ENCODE data around the gene PPIF.
"Not testable (repeated sequence)": the region's sequence is repeated elsewhere in the genome, so short reads cannot be mapped to it uniquely, and the experiment has no call there.

The PPIF gene

GRCh38 chr10:79324032-79324695, 23.1 kb upstream of the PPIF start:
- no peaks in the 10 kb centered on the region for H3K4me1 ChIP-seq (ENCODE audit: control insufficient read depth in 1 of 2, insufficient read depth in 2 of 2, low read length in 2 of 2)
- no peaks in the 10 kb centered on the region for H3K27me3 ChIP-seq (ENCODE audit: low read depth, low read length)
- no peaks in the 10 kb centered on the region for H3K36me3 ChIP-seq (ENCODE audit: control insufficient read depth in 1 of 2, insufficient read depth in 2 of 2, low read length in 2 of 2)
- no peaks in the 10 kb centered on the region for H3K9me3 ChIP-seq (ENCODE audit: control insufficient read depth in 1 of 2, low read length in 2 of 2)
- H3K4me3 ChIP-seq (ENCODE audit: low read depth in 1 of 2, low read length in 2 of 2), result no peak overlapping the region
- H3K27ac ChIP-seq (ENCODE audit: low read length), result no peak overlapping the region

- no peaks in the 10 kb centered on the region for H3K36me3 ChIP-seq (ENCODE audit: control insufficient read depth in 1 of 2, insufficient read depth in 2 of 2, low read length in 2 of 2)
- no peaks in the 10 kb centered on the region for H3K27me3 ChIP-seq (ENCODE audit: low read depth, low read length)
- H3K4me1 ChIP-seq (ENCODE audit: control insufficient read depth in 1 of 2, insufficient read depth in 2 of 2, low read length in 2 of 2), result no peaks in the 10 kb centered on the region
- H3K9me3 ChIP-seq (ENCODE audit: control insufficient read depth in 1 of 2, low read length in 2 of 2), result no peaks in the 10 kb centered on the region
- no peak overlapping the region for H3K27ac ChIP-seq (ENCODE audit: low read length)
- H3K4me3 ChIP-seq (ENCODE audit: low read depth in 1 of 2, low read length in 2 of 2), result no peak overlapping the region
These were observed 20.7 kb upstream of the PPIF start for GRCh38 chr10:79326361-79327089.

- Histone ChIP-seq H3K36me3 (ENCODE audit: control insufficient read depth in 1 of 2, insufficient read depth in 2 of 2, low read length in 2 of 2) (no peaks in the 10 kb centered on the region), H3K9me3 (ENCODE audit: control insufficient read depth in 1 of 2, low read length in 2 of 2) (no peaks in the 10 kb centered on the region), H3K27ac (ENCODE audit: low read length) (no peak overlapping the region), H3K4me1 (ENCODE audit: control insufficient read depth in 1 of 2, insufficient read depth in 2 of 2, low read length in 2 of 2) (no peaks in the 10 kb centered on the region), H3K4me3 (ENCODE audit: low read depth in 1 of 2, low read length in 2 of 2) (no peak overlapping the region), H3K27me3 (ENCODE audit: low read depth, low read length) (no peaks in the 10 kb centered on the region)
These were observed 20.2 kb upstream of the PPIF start for GRCh38 chr10:79327090-79327457.

GRCh38 chr10:79328147-79328701, 19.0 kb upstream of the PPIF start:
- Histone ChIP-seq H3K4me1 (ENCODE audit: control insufficient read depth in 1 of 2, insufficient read depth in 2 of 2, low read length in 2 of 2) (no peaks in the 10 kb centered on the region), H3K36me3 (ENCODE audit: control insufficient read depth in 1 of 2, insufficient read depth in 2 of 2, low read length in 2 of 2) (no peaks in the 10 kb centered on the region), H3K9me3 (ENCODE audit: control insufficient read depth in 1 of 2, low read length in 2 of 2) (no peaks in the 10 kb centered on the region), H3K27ac (ENCODE audit: low read length) (no peak overlapping the region), H3K4me3 (ENCODE audit: low read depth in 1 of 2, low read length in 2 of 2) (no peak overlapping the region), H3K27me3 (ENCODE audit: low read depth, low read length) (no peaks in the 10 kb centered on the region)

GRCh38 chr10:79328737-79329504, 18.3 kb upstream of the PPIF start:
- Histone ChIP-seq H3K4me1 (ENCODE audit: control insufficient read depth in 1 of 2, insufficient read depth in 2 of 2, low read length in 2 of 2) (no peaks in the 10 kb centered on the region), H3K36me3 (ENCODE audit: control insufficient read depth in 1 of 2, insufficient read depth in 2 of 2, low read length in 2 of 2) (no peaks in the 10 kb centered on the region), H3K27ac (ENCODE audit: low read length) (no peak overlapping the region), H3K27me3 (ENCODE audit: low read depth, low read length) (no peaks in the 10 kb centered on the region), H3K4me3 (ENCODE audit: low read depth in 1 of 2, low read length in 2 of 2) (no peak overlapping the region), H3K9me3 (ENCODE audit: control insufficient read depth in 1 of 2, low read length in 2 of 2) (no peaks in the 10 kb centered on the region)

GRCh38 chr10:79329529-79329928, 17.7 kb upstream of the PPIF start:
- H3K36me3 ChIP-seq (ENCODE audit: control insufficient read depth in 1 of 2, insufficient read depth in 2 of 2, low read length in 2 of 2), result no peaks in the 10 kb centered on the region
- no peaks in the 10 kb centered on the region for H3K4me1 ChIP-seq (ENCODE audit: control insufficient read depth in 1 of 2, insufficient read depth in 2 of 2, low read length in 2 of 2)
- H3K27me3 ChIP-seq (ENCODE audit: low read depth, low read length), result no peaks in the 10 kb centered on the region
- H3K27ac ChIP-seq (ENCODE audit: low read length), result no peak overlapping the region
- H3K9me3 ChIP-seq (ENCODE audit: control insufficient read depth in 1 of 2, low read length in 2 of 2), result no peaks in the 10 kb centered on the region
- H3K4me3 ChIP-seq (ENCODE audit: low read depth in 1 of 2, low read length in 2 of 2), result no peak overlapping the region

GRCh38 chr10:79331226-79331625, 16.0 kb upstream of the PPIF start:
- no peaks in the 10 kb centered on the region for H3K36me3 ChIP-seq (ENCODE audit: control insufficient read depth in 1 of 2, insufficient read depth in 2 of 2, low read length in 2 of 2)
- H3K27ac ChIP-seq (ENCODE audit: low read length), result no peak overlapping the region
- H3K4me3 ChIP-seq (ENCODE audit: low read depth in 1 of 2, low read length in 2 of 2), result no peak overlapping the region
- no peaks in the 10 kb centered on the region for H3K9me3 ChIP-seq (ENCODE audit: control insufficient read depth in 1 of 2, low read length in 2 of 2)
- H3K4me1 ChIP-seq (ENCODE audit: control insufficient read depth in 1 of 2, insufficient read depth in 2 of 2, low read length in 2 of 2), result peaks cover 0 to 3% of the 10 kb centered on the region in 2 donors
- H3K27me3 ChIP-seq (ENCODE audit: low read depth, low read length), result no peaks in the 10 kb centered on the region

- peaks cover 0 to 3% of the 10 kb centered on the region in 2 donors for H3K4me1 ChIP-seq (ENCODE audit: control insufficient read depth in 1 of 2, insufficient read depth in 2 of 2, low read length in 2 of 2)
- no peak overlapping the region for H3K4me3 ChIP-seq (ENCODE audit: low read depth in 1 of 2, low read length in 2 of 2)
- H3K36me3 ChIP-seq (ENCODE audit: control insufficient read depth in 1 of 2, insufficient read depth in 2 of 2, low read length in 2 of 2), result no peaks in the 10 kb centered on the region
- no peaks in the 10 kb centered on the region for H3K9me3 ChIP-seq (ENCODE audit: control insufficient read depth in 1 of 2, low read length in 2 of 2)
- H3K27me3 ChIP-seq (ENCODE audit: low read depth, low read length), result no peaks in the 10 kb centered on the region
- H3K27ac ChIP-seq (ENCODE audit: low read length), result no peak overlapping the region
These were observed 15.6 kb upstream of the PPIF start for GRCh38 chr10:79331709-79332108.

- not testable (repeated sequence) for H3K27me3 ChIP-seq (ENCODE audit: low read depth, low read length); H3K9me3 ChIP-seq (ENCODE audit: control insufficient read depth in 1 of 2, low read length in 2 of 2); H3K27ac ChIP-seq (ENCODE audit: low read length); H3K4me3 ChIP-seq (ENCODE audit: low read depth in 1 of 2, low read length in 2 of 2); H3K4me1 ChIP-seq (ENCODE audit: control insufficient read depth in 1 of 2, insufficient read depth in 2 of 2, low read length in 2 of 2); H3K36me3 ChIP-seq (ENCODE audit: control insufficient read depth in 1 of 2, insufficient read depth in 2 of 2, low read length in 2 of 2)
These were observed 14.5 kb upstream of the PPIF start for GRCh38 chr10:79332610-79333315.

- Histone ChIP-seq H3K36me3 (ENCODE audit: control insufficient read depth in 1 of 2, insufficient read depth in 2 of 2, low read length in 2 of 2) (no peaks in the 10 kb centered on the region), H3K4me3 (ENCODE audit: low read depth in 1 of 2, low read length in 2 of 2) (no peak overlapping the region), H3K27me3 (ENCODE audit: low read depth, low read length) (no peaks in the 10 kb centered on the region), H3K4me1 (ENCODE audit: control insufficient read depth in 1 of 2, insufficient read depth in 2 of 2, low read length in 2 of 2) (peaks cover 0 to 3% of the 10 kb centered on the region in 2 donors), H3K9me3 (ENCODE audit: control insufficient read depth in 1 of 2, low read length in 2 of 2) (no peaks in the 10 kb centered on the region), H3K27ac (ENCODE audit: low read length) (no peak overlapping the region)
These were observed 13.8 kb upstream of the PPIF start for GRCh38 chr10:79333513-79333912.

GRCh38 chr10:79334573-79334972, 12.7 kb upstream of the PPIF start:
- Histone ChIP-seq H3K27me3 (ENCODE audit: low read depth, low read length) (no peaks in the 10 kb centered on the region), H3K27ac (ENCODE audit: low read length) (no peak overlapping the region), H3K9me3 (ENCODE audit: control insufficient read depth in 1 of 2, low read length in 2 of 2) (no peaks in the 10 kb centered on the region), H3K4me3 (ENCODE audit: low read depth in 1 of 2, low read length in 2 of 2) (no peak overlapping the region), H3K36me3 (ENCODE audit: control insufficient read depth in 1 of 2, insufficient read depth in 2 of 2, low read length in 2 of 2) (no peaks in the 10 kb centered on the region), H3K4me1 (ENCODE audit: control insufficient read depth in 1 of 2, insufficient read depth in 2 of 2, low read length in 2 of 2) (peaks cover 0 to 3% of the 10 kb centered on the region in 2 donors)

Data from muscle layer of duodenum (tissue), 2 donors.